ENCODE results near the gene GUCA2B.
A peak's percentile ranks its signal among the peaks of the same experiment; 100 is the strongest.

Gene GUCA2B

GRCh38 chr1:42165511-42166210 is 12.5 kb downstream of the GUCA2B start:
- FAIRE-seq: no peak
- DNase-seq (ENCODE audit: insufficient read length, low spot score): no peak

- DNase-seq (ENCODE audit: insufficient read length, low spot score): no peak
- FAIRE-seq: no peak
Measured at GRCh38 chr1:42167611-42168390, 14.6 kb downstream of the GUCA2B start.

- FAIRE-seq (no peak), DNase-seq (ENCODE audit: insufficient read length, low spot score) (no peak)
Measured at GRCh38 chr1:42168391-42168670, 15.1 kb downstream of the GUCA2B start.

- no peak for FAIRE-seq
- no peak for DNase-seq (ENCODE audit: insufficient read length, low spot score)
Measured at GRCh38 chr1:42168763-42169162, 15.6 kb downstream of the GUCA2B start.

GRCh38 chr1:42170779-42171621 is 17.8 kb downstream of the GUCA2B start:
- FAIRE-seq (no peak), DNase-seq (ENCODE audit: insufficient read length, low spot score) (no peak)

GRCh38 chr1:42171679-42172266 is 18.6 kb downstream of the GUCA2B start:
- no peak for DNase-seq (ENCODE audit: insufficient read length, low spot score)
- FAIRE-seq: no peak

GRCh38 chr1:42172381-42173133 is 19.3 kb downstream of the GUCA2B start:
- DNase-seq (ENCODE audit: insufficient read length, low spot score): no peak

GRCh38 chr1:42173155-42173933 is 20.1 kb downstream of the GUCA2B start:
- DNase-seq (ENCODE audit: insufficient read length, low spot score): peak; percentile 69
- peak; percentile 81 for FAIRE-seq

More at GRCh38 chr1:42172381-42173133, 19.3 kb downstream of the GUCA2B start:
- FAIRE-seq: no peak

- DNase-seq (ENCODE audit: insufficient read length, low spot score) (no peak), FAIRE-seq (no peak)
Measured at GRCh38 chr1:42173961-42174735, 20.9 kb downstream of the GUCA2B start.

- no peak for FAIRE-seq
- DNase-seq (ENCODE audit: insufficient read length, low spot score): no peak
Measured at GRCh38 chr1:42175314-42176054, 22.3 kb downstream of the GUCA2B start.

- DNase-seq (ENCODE audit: insufficient read length, low spot score) (peak; percentile 44), FAIRE-seq (no peak)
Measured at GRCh38 chr1:42176902-42177519, 23.8 kb downstream of the GUCA2B start.

GRCh38 chr1:42177541-42177981 is 24.4 kb downstream of the GUCA2B start:
- FAIRE-seq: no peak

GRCh38 chr1:42178249-42178648 is 25.0 kb downstream of the GUCA2B start:
- FAIRE-seq (no peak), DNase-seq (ENCODE audit: insufficient read length, low spot score) (no peak)

More at GRCh38 chr1:42177541-42177981, 24.4 kb downstream of the GUCA2B start:
- DNase-seq (ENCODE audit: insufficient read length, low spot score): no peak

GRCh38 chr1:42179275-42179674 is 26.1 kb downstream of the GUCA2B start:
- DNase-seq (ENCODE audit: insufficient read length, low spot score) (no peak), FAIRE-seq (no peak)

- DNase-seq (ENCODE audit: insufficient read length, low spot score): no peak
- no peak for FAIRE-seq
Measured at GRCh38 chr1:42179900-42180329, 26.7 kb downstream of the GUCA2B start.

GRCh38 chr1:42181687-42182086 is 28.5 kb downstream of the GUCA2B start:
- DNase-seq (ENCODE audit: insufficient read length, low spot score): no peak
- no peak for FAIRE-seq

GRCh38 chr1:42183210-42183956 is 30.2 kb downstream of the GUCA2B start:
- FAIRE-seq (no peak), DNase-seq (ENCODE audit: insufficient read length, low spot score) (no peak)
